ENCODE results near the gene PAQR8.

PAQR8 gene

GRCh38 chr6:52351879-52352238 is 10.1 kb upstream of the PAQR8 start:
- no peak for DNase-seq

GRCh38 chr6:52352239-52353018 is 9.5 kb upstream of the PAQR8 start:
- peak; percentile 96 for DNase-seq

DNA sequence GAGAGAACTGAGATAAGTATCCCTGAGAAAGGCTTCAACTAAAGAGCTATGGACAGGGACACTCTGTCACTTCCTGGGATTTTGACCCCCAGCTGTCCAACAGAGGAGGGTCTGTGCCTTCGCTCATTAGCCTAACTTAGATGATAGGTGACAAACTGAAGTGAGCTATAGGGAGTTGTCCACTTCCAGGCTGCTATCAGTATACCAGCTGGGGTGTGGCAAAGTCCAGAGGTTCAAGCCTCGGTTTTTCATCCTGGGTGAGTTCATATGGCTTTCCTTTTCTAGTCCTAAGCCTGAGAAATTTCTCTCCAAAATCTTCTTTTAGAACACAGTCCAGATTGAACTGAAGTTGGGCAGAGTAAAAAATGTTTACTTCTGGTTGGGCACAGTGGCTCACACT is 5.9 kb upstream of the PAQR8 start:
- DNase-seq: no peak

DNA sequence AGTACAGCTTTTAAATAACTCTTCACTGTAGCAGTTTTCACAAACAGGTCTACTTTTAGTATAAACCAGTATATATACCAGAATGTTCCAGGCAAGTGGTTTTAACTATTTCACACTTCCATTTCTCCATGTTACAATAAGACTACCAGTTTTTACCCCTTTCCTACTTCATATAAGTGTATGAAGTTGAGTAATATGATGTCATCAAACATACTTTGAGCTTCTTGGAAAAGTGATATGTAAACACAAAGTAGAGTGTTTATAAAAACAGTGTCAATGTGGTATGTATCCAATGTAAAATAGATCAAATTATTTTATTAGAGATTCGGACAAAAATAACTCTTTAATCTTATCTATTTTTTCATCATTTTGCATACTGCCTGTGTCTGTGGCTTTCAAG is 2.5 kb upstream of the PAQR8 start:
- no peak for DNase-seq

DNA sequence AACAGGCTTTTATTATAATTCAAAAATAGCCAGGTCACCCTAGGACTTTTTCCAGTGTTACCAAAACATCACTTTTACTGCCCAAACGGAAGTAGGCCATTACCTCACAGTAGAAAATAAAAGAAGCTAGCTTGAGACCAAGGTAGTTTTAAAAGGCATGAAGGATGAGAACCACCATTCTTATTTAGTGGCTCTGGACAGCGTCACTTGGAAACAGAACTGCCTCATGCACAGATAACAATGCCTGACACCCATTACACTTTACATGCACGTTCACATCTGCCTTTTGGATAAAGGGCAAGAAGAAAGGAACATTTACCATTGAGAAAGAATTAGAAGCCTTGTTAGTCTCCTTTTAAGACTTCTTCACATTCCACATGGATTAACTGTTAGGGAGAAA is 1.9 kb upstream of the PAQR8 start:
- no peak for DNase-seq

DNA sequence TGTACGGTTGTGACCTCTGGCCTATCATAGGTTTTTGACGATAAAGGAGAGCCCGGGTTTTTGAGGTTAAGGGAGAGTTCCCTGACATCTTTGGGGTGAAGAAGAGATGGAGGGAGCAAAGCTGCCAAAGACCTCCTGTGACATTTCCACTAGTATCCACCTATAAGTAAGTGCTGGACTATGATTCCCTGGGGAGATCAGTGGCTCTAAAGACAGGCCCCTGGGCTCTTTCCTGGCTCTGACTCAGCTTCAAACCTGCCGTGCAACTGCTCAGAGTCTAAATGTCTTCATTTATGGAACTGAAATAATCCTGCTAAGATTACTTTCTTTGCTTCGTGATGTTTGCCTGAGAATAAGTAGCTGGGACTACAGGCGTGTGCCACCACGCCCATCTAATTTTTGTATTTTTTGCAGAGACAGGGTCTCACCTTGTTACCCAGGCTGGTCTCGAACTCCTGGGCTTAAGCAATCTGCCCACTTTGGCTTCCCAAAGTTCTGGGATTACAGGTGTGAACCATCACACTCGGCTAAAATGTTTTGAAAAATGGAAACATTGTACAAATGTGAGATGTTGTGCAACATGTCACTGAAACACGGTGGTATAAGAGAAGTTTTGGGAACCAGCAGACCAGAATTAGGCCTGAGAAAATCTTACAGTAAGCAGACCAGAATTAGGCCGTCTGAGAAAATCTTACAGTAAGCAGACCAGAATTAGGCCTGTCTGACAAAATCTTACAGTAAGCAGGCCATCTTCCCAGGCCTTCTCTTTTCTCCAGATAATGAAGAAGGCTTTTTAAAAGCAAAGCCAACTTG is 1.1 kb upstream of the PAQR8 start:
- DNase-seq: peak; percentile 61

- DNase-seq: no peak
These were observed 472 bp upstream of the PAQR8 start for GRCh38 chr6:52361414-52361944.

DNA sequence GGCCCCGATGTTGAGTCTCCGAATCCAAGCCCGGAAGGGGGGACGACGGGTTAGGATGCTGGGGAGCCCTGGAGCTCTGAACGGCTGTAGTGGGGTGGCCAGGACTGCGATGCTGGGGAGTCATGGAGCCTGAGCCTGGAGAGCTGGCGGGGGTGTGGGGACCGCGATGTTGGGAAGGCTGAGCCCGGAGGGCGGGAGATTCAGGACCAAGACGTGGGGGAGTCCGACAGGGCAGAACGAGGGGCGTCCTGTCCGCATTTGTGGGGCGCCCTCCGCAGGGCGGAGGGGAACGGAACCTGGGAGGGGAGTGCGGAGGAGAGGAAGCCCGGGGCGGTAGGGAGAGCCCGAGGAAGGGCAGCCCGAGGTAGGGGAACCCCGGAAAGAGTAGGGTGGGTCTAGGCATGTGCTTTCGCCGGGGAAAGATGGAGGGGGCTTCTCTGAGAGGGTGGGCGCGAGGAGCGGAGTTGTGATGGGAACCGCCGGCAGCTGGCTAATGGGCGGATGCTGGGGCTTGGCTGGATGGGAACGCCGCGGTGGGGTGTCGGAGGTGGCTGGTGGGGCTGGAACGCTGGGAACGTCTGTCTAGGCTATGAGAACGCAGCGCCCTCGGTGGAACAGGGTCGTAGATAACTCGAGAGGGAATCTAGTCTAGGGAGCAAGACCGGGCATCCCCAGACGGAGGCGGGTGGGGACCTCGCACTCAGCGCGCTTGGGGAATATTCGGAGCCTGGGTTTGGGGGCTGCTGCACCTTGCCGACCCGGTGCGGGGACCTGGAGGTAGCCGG is 684 bp downstream of the PAQR8 start:
- peak; percentile 80 for DNase-seq

DNA sequence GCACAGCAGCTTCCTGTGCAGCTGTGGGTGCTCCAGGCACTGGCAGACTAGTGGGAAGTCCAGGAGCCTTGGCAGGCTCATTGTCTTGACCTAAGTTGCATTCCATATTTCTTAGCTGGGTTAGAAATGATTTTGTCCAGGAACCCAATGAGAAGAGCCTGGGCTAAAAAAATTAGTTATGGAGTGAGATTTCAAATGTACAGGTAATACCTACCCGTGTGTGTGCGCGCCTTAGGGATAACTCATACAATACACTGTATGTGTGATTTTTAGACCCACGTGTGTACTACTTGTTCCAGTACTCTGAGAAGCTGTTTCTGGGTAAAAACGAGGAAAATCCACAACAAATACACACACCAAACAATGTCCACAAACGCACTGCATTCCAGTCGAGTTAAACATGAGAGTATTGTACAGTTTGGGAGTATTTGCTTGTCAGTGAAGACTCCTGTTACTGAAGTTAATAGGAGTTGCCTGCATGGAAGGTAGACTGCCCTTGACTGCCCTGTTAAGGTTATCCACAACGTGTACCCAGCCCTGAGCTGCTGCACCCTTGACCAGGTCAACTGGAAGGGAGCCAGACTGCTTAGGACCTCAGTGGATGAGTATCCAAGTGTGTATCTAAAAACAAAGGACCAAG is 1.4 kb downstream of the PAQR8 start:
- peak; percentile 65 for DNase-seq

DNA sequence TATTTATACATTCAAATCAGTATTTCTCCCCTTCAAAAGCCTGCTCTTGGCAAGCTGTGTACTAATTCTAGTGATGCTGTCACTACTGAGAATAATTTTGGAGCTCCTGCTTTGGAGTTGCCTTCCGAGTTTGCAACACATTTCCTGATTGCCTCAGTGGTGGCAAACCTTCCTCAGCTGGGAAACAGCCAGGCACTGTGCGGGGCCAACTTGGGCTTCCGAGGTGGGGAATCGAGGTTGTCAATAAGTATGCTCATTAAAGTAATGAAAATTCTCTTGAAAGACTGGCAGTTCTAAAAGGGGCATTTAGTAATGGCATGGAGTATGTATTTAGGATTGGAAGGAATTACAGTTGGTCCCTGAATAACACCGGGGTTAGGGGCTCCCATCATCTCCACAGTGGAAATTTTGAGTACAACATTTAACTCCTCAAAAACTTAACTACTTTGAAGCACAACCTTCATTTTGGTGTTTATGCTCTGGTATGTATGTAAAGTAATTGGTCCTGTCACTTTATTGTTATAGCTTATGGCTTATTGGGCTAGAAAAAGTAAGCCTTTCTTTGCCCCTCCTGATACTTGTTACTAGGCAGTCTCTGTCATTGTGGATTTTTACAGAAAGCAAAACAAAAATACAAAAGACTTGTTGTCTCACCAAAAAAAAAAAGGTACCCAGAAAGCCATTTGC is 2.7 kb downstream of the PAQR8 start:
- no peak for DNase-seq

GRCh38 chr6:52365317-52365716 is 3.4 kb downstream of the PAQR8 start:
- DNase-seq: no peak

DNA sequence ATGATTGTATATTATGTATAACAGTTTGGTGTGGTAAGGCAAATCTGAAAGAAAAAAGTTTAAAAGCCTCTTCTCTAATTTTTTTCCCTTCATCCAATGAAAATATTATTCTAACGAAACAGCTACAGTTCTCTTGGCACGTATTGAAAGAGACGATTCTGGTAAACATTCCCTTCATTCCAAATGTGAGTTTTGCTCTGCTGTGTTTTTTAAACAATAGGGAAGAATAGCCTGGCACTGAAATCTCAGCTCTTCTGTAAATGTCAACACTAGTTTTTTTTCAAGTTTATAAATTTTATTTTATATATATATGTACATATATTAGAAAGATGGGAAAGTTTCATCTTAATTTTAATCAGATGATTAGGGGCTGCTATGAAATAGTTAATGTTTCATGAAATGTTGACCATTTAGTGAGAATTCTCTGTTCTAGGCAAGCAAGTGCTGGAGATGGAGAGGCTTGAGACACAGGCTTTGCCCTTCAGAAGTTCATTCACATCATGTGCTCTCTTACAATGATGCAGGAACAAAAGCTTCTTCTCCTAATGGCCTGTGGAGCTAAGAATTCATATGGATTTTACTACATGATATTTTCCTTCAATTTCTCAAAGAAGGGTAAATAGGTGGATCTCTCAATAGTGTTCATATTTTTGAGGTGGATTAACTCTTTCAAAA is 4.1 kb downstream of the PAQR8 start:
- DNase-seq: peak; percentile 19

- no peak for DNase-seq
These were observed 6.1 kb downstream of the PAQR8 start for GRCh38 chr6:52368002-52368401.

DNA sequence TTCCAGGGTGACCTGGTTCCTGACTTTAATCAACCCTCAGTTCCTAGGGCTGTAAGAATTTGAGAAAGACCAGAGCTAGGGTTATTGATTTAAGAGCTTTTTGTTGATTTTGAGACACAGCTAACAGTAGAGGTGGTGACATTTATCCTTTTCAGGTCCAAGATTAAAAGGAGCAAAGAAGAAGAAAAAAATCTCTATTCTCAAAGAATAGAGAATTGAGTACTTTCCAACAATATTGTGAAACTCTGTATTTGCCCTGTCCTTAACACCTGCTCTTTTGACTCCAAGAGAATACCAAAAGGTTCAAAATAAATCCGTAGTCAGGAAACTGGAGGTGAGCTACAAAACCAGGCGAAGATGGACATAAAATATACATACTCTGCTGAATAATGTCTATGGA is 7.3 kb downstream of the PAQR8 start:
- no peak for DNase-seq

DNA sequence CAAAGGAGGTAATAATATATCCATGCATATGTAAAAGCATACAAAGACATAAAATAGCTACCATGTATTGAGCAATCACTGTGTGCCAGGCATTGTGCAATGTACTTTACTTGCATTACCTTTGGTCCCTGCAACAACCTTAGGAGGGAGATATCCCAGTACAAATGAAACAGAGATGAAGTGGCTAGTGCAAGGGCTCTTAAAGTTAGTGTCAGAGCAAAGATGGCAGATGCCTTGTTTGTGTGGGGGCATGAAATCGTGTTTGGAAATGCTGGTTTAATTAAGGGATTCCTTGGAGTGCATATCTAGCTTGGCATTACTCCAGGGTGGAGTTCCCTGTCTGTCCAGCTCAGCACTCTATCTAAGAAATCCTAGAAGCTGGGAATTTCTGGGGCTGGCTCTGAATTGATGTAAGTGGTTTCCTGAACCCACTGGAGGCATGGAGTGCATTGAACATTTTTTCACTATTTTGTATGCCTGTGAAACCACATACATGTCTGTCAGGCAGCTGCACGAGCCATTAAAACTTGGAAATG is 9.8 kb downstream of the PAQR8 start:
- peak; percentile 52 for DNase-seq

DNA sequence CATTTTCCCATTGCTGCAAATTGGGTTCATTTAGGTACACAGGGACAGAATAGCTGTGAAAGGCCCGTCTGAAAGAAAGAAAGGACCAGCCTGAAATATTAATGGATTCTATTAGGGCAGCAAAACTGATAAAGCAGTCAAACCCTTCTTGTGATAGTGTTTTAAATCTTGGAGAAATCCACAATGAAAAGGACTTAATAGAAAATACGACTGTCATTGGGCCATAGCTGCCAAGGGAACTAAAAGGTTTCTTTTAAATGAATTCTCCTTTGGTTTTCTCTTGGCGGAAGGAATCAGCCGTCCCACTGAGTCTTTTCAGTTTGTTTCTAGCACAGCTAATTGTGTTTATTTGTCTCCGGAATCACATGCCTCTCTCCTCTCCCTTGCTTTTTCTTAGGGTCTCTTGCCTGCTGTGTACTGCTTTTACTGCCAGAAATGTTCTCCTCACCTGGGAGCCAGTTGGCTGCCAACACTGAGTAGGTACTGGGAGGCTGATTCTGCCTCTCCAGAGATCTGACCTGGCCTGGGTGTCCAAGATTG is 11.3 kb downstream of the PAQR8 start:
- no peak for DNase-seq

- no peak for DNase-seq
These were observed 12.3 kb downstream of the PAQR8 start for GRCh38 chr6:52374247-52374646.

DNA sequence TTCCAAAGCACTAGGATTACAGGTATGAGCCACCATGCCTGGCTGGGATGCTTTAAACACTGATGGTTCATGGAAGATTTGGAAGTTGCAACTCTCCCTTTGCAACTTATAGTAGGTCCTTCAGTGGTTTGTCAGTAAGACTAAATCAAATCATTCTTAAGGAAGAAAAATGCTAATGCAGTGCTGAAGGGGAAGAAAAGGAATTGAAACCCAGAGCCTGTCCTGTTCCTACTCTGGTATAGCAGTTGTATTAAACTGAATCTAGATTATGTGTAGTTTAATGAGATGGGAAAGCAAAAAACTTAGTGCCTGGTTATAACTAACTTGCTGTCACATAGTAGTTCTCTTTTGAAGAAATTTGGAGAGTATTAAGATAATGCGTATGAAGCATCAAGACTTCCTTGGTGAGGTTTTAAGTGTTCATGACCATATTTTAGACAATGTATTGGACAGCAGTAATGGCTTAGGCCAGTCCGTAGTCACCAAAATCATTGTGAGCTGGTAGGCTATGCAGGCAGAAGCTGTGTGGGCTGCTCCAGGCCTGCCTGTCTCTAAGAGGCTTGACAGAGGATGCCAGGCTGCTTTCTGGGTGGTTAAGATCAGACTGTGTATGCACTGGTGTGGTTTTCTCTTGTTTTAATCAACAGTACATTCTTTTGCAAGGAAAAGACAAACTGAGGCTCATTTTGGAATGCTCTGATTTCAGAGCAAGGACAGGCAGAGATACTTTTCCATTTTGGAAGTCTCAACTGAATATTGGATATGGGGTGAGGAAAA is 14.0 kb downstream of the PAQR8 start:
- DNase-seq: no peak

DNA sequence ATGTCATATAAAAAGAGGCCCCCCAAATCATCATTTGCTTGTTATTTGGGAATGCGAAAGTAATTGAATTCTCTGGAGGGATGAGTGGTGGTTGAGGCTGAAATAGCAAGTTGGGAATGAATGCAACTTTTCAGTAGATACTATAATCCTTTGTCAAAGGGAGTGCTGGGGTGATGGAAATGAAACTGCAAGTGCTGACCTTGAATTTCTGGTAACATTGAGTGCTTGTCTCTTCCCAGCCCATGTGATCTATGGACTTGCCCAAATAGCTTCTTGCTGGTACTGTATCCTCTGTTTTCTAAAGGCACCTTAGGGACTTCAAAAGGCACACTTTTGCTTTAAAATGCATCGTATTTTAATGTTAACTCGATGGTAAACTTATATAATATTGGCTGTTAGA is 14.8 kb downstream of the PAQR8 start:
- DNase-seq: no peak

- DNase-seq: no peak
These were observed 15.7 kb downstream of the PAQR8 start for GRCh38 chr6:52377538-52378221.
